ENCODE measurements around the gene ENOX2. TPM values are rescaled to one million over a fixed set of nuclear protein-coding genes. Genes with fewer than 3 reads are reported as not detected.
"Not testable (repeated sequence)": the region's sequence is repeated elsewhere in the genome, so short reads cannot be mapped to it uniquely, and the experiment has no call there.

ENOX2 gene
- polyA plus RNA-seq, 4 donors, result 3.2 to 14.5 (median 4.8) TPM

DNA sequence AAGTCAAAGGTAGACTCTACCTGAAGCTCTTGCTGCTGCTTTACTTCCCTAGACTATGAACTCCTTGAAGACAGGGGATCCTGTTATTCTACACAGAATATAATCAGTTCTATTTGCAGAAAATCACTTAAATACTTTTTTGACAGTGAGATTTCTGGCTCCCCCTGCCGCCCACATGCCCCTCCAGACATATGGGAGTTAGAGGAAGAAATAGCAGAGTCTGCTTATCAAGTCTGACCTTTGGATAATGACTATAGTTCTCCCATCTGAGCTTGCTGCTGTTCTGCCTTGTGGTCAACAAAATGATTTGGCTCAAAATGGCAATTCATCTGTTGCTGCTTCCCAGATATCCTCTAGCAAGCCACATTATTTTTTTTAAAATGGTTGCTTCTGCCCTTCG is 101.1 kb downstream of the ENOX2 start:
- Histone ChIP-seq H3K27me3 (ENCODE audit: control insufficient read depth in 3 of 3, insufficient read depth in 3 of 3, low read length in 3 of 3) (no peaks in the 10 kb centered on the region), H3K27ac (ENCODE audit: low read depth in 1 of 3, low read length in 2 of 3) (no peak overlapping the region), H3K4me1 (ENCODE audit: control insufficient read depth in 3 of 3, insufficient read depth in 2 of 3, low read depth in 1 of 3, low read length in 2 of 3) (no peaks in the 10 kb centered on the region), H3K36me3 (ENCODE audit: control insufficient read depth in 3 of 3, insufficient read depth in 2 of 3, low read depth in 1 of 3, low read length in 3 of 3) (no peaks in the 10 kb centered on the region), H3K4me3 (ENCODE audit: low read depth in 1 of 3, low read length in 3 of 3) (no peak overlapping the region), H3K9me3 (ENCODE audit: control insufficient read depth in 2 of 2, insufficient read depth in 1 of 2, low read depth in 1 of 2, low read length in 1 of 2) (no peaks in the 10 kb centered on the region)
- FAIRE-seq (no peak), DNase-seq (peak; percentile 9 to 11)
- WGBS, 3 donors, result 61 to 84% (median 74%) methylated on average over 2 of the region's 2 CpGs

DNA sequence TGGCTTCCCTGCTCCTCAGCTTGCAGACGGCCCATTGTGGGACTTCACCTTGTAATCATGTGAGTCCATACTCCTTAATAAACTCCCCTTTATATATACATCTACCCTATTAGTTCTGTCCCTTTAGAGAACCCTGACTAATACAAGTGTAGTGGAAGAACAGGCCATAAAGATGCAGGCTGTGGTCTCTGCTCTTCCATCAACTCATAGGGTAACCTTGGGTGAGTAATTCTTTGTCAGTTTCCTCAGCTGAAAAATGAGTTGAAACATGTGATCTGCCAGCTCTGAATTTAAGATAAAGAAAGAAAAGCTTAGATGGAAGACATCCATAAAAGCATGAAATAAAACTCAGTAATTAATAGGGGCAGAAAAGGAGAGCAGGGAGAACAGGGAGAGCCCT is 103.6 kb downstream of the ENOX2 start:
- no peak for FAIRE-seq
- WGBS, 3 donors, result 68 to 100% (median 98%) methylated on average over 1 of the region's 1 CpG
- no peaks in the 10 kb centered on the region for H3K36me3 ChIP-seq (ENCODE audit: control insufficient read depth in 3 of 3, insufficient read depth in 2 of 3, low read depth in 1 of 3, low read length in 3 of 3)

GRCh38 chrX:130793975-130794374 is 109.0 kb downstream of the ENOX2 start:
- no peak for DNase-seq
- no peak overlapping the region for H3K27ac ChIP-seq (ENCODE audit: low read depth in 1 of 3, low read length in 2 of 3)
- H3K36me3 ChIP-seq (ENCODE audit: control insufficient read depth in 3 of 3, insufficient read depth in 2 of 3, low read depth in 1 of 3, low read length in 3 of 3), result no peaks in the 10 kb centered on the region
- no peak overlapping the region for H3K4me3 ChIP-seq (ENCODE audit: low read depth in 1 of 3, low read length in 3 of 3)
- H3K9me3 ChIP-seq (ENCODE audit: control insufficient read depth in 2 of 2, insufficient read depth in 1 of 2, low read depth in 1 of 2, low read length in 1 of 2), result no peaks in the 10 kb centered on the region
- no peaks in the 10 kb centered on the region for H3K4me1 ChIP-seq (ENCODE audit: control insufficient read depth in 3 of 3, insufficient read depth in 2 of 3, low read depth in 1 of 3, low read length in 2 of 3)
- H3K27me3 ChIP-seq (ENCODE audit: control insufficient read depth in 3 of 3, insufficient read depth in 3 of 3, low read length in 3 of 3), result no peaks in the 10 kb centered on the region
- FAIRE-seq, result no peak

More for the DNA sequence above, 103.6 kb downstream of the ENOX2 start:
- no peaks in the 10 kb centered on the region for H3K9me3 ChIP-seq (ENCODE audit: control insufficient read depth in 2 of 2, insufficient read depth in 1 of 2, low read depth in 1 of 2, low read length in 1 of 2)
- no peaks in the 10 kb centered on the region for H3K4me1 ChIP-seq (ENCODE audit: control insufficient read depth in 3 of 3, insufficient read depth in 2 of 3, low read depth in 1 of 3, low read length in 2 of 3)
- no peak overlapping the region for H3K27ac ChIP-seq (ENCODE audit: low read depth in 1 of 3, low read length in 2 of 3)
- no peaks in the 10 kb centered on the region for H3K27me3 ChIP-seq (ENCODE audit: control insufficient read depth in 3 of 3, insufficient read depth in 3 of 3, low read length in 3 of 3)
- no peak for DNase-seq
- H3K4me3 ChIP-seq (ENCODE audit: low read depth in 1 of 3, low read length in 3 of 3), result no peak overlapping the region

DNA sequence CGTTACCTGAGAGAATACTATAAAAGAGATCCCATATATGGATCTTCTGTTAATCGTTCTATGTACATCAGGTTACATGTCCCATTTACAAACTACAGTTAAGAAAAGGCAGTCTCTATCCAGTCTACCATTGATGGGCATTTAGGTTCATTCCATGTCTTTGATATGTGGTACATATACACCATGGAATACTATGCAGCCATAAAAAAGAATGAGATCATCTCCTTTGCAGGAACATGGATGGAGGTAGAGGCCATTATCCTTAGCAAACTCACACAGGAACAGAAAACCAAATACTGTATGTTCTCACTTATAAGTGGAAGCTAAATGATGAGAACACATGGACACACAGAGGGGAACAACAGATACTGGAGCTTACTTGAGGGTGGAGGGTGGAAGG is 111.1 kb downstream of the ENOX2 start:
- H3K4me3 ChIP-seq (ENCODE audit: low read depth in 1 of 3, low read length in 3 of 3); H3K27me3 ChIP-seq (ENCODE audit: control insufficient read depth in 3 of 3, insufficient read depth in 3 of 3, low read length in 3 of 3); FAIRE-seq; H3K27ac ChIP-seq (ENCODE audit: low read depth in 1 of 3, low read length in 2 of 3); H3K4me1 ChIP-seq (ENCODE audit: control insufficient read depth in 3 of 3, insufficient read depth in 2 of 3, low read depth in 1 of 3, low read length in 2 of 3); H3K36me3 ChIP-seq (ENCODE audit: control insufficient read depth in 3 of 3, insufficient read depth in 2 of 3, low read depth in 1 of 3, low read length in 3 of 3); H3K9me3 ChIP-seq (ENCODE audit: control insufficient read depth in 2 of 2, insufficient read depth in 1 of 2, low read depth in 1 of 2, low read length in 1 of 2); DNase-seq: not testable (repeated sequence)
- WGBS, 3 donors, result 90 to 100% (median 97%) methylated on average over 2 of the region's 2 CpGs

GRCh38 chrX:130789793-130790192 is 113.2 kb downstream of the ENOX2 start:
- H3K4me1 ChIP-seq (ENCODE audit: control insufficient read depth in 3 of 3, insufficient read depth in 2 of 3, low read depth in 1 of 3, low read length in 2 of 3), result no peaks in the 10 kb centered on the region
- H3K9me3 ChIP-seq (ENCODE audit: control insufficient read depth in 2 of 2, insufficient read depth in 1 of 2, low read depth in 1 of 2, low read length in 1 of 2), result no peaks in the 10 kb centered on the region
- FAIRE-seq (no peak), DNase-seq (no peak)
- no peak overlapping the region for H3K4me3 ChIP-seq (ENCODE audit: low read depth in 1 of 3, low read length in 3 of 3)
- H3K36me3 ChIP-seq (ENCODE audit: control insufficient read depth in 3 of 3, insufficient read depth in 2 of 3, low read depth in 1 of 3, low read length in 3 of 3), result no peaks in the 10 kb centered on the region
- H3K27ac ChIP-seq (ENCODE audit: low read depth in 1 of 3, low read length in 2 of 3), result no peak overlapping the region
- 87 to 94% (median 93%) methylated on average over 2 of the region's 2 CpGs for WGBS, 3 donors
- H3K27me3 ChIP-seq (ENCODE audit: control insufficient read depth in 3 of 3, insufficient read depth in 3 of 3, low read length in 3 of 3), result no peaks in the 10 kb centered on the region

DNA sequence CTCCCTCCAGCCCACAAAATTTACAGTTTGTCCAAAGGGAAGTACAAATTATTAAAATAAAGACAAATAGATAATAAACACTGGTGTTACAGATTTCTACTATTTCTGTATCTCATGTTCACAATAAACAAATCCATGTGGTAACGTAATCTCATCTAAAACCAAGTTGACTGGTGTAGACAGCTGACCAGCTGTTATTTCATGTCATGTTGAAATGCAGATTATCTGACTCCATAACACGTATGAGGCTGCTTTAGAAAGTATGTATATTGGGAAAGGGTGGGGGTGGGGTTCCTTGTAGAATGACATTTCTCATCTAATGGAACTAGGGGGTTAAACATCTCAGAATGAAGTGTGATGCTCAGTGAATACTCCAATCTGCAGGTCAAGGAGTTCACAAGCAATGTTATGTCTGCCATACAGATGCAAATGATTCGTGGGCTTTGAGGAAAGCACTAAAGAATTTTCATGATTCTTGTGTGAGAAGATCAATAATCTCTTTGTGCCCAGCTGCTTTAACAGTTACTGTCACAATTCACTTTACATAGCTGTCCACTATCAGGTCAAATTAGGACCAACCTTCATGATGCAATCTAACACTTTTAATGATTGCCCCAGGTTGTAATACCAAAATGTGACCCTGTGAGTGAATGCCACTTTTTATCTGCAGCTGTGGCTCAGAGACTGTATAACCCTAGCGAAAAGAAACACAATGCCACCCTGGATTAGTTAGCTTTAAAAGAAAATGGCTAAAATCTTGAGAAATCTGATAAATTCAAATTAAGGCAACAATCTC is 114.0 kb downstream of the ENOX2 start:
- no peak for FAIRE-seq
- Histone ChIP-seq H3K9me3 (ENCODE audit: control insufficient read depth in 2 of 2, insufficient read depth in 1 of 2, low read depth in 1 of 2, low read length in 1 of 2) (no peaks in the 10 kb centered on the region), H3K4me3 (ENCODE audit: low read depth in 1 of 3, low read length in 3 of 3) (no peak overlapping the region), H3K36me3 (ENCODE audit: control insufficient read depth in 3 of 3, insufficient read depth in 2 of 3, low read depth in 1 of 3, low read length in 3 of 3) (no peaks in the 10 kb centered on the region), H3K27ac (ENCODE audit: low read depth in 1 of 3, low read length in 2 of 3) (no peak overlapping the region), H3K27me3 (ENCODE audit: control insufficient read depth in 3 of 3, insufficient read depth in 3 of 3, low read length in 3 of 3) (no peaks in the 10 kb centered on the region), H3K4me1 (ENCODE audit: control insufficient read depth in 3 of 3, insufficient read depth in 2 of 3, low read depth in 1 of 3, low read length in 2 of 3) (no peaks in the 10 kb centered on the region)
- WGBS, 3 donors, result 67 to 82% (median 79%) methylated on average over 4 of the region's 4 CpGs
- DNase-seq, result no peak

DNA sequence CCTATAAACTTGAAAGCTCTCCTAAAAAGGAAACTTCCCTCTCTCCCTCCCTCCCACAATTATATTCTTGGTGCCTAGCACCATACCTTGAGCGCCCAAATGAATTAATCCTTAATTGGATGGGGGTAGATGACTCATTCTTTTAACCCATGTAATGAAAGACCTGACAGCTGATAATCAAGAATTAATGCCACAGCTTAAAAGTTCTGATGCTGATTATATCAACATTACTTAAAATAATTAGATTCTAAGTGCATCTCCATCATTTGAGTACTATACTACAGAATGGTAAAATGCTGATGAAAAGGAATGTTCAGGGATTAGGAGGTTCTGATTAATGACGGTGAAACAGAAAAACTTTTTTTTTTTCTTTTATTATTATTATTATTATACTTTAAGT is 117.0 kb downstream of the ENOX2 start:
- FAIRE-seq (no peak), DNase-seq (no peak)
- Histone ChIP-seq H3K27me3 (ENCODE audit: control insufficient read depth in 3 of 3, insufficient read depth in 3 of 3, low read length in 3 of 3) (no peaks in the 10 kb centered on the region), H3K36me3 (ENCODE audit: control insufficient read depth in 3 of 3, insufficient read depth in 2 of 3, low read depth in 1 of 3, low read length in 3 of 3) (no peaks in the 10 kb centered on the region), H3K27ac (ENCODE audit: low read depth in 1 of 3, low read length in 2 of 3) (no peak overlapping the region), H3K9me3 (ENCODE audit: control insufficient read depth in 2 of 2, insufficient read depth in 1 of 2, low read depth in 1 of 2, low read length in 1 of 2) (no peaks in the 10 kb centered on the region), H3K4me3 (ENCODE audit: low read depth in 1 of 3, low read length in 3 of 3) (no peak overlapping the region), H3K4me1 (ENCODE audit: control insufficient read depth in 3 of 3, insufficient read depth in 2 of 3, low read depth in 1 of 3, low read length in 2 of 3) (no peaks in the 10 kb centered on the region)
- WGBS, 3 donors, result 87 to 100% (median 91%) methylated on average over 2 of the region's 2 CpGs

DNA sequence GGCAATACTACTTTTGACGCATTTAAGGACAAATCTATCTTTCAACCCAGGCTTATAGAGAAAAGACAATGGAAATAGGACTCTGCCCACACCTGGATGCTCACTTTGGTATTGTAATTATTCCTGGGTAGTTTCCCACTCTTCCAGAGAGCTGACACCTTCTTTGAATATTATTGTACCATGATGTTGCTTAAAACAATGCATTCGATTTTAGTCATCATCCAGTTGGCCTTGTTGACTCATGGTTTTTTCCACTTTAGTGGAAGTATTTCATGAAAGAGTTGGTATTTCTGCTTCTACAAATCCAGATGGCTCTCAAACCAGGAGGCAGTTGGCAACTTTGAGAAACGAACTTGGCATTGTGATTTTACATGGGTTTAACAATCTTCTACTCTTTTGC is 124.2 kb downstream of the ENOX2 start:
- Histone ChIP-seq H3K27ac (ENCODE audit: low read depth in 1 of 3, low read length in 2 of 3) (no peak overlapping the region), H3K27me3 (ENCODE audit: control insufficient read depth in 3 of 3, insufficient read depth in 3 of 3, low read length in 3 of 3) (no peaks in the 10 kb centered on the region), H3K4me1 (ENCODE audit: control insufficient read depth in 3 of 3, insufficient read depth in 2 of 3, low read depth in 1 of 3, low read length in 2 of 3) (no peaks in the 10 kb centered on the region), H3K36me3 (ENCODE audit: control insufficient read depth in 3 of 3, insufficient read depth in 2 of 3, low read depth in 1 of 3, low read length in 3 of 3) (no peaks in the 10 kb centered on the region), H3K4me3 (ENCODE audit: low read depth in 1 of 3, low read length in 3 of 3) (no peak overlapping the region), H3K9me3 (ENCODE audit: control insufficient read depth in 2 of 2, insufficient read depth in 1 of 2, low read depth in 1 of 2, low read length in 1 of 2) (no peaks in the 10 kb centered on the region)
- no peak for DNase-seq
- WGBS, 3 donors, result 73 to 94% (median 81%) methylated on average over 3 of the region's 3 CpGs
- no peak for FAIRE-seq

DNA sequence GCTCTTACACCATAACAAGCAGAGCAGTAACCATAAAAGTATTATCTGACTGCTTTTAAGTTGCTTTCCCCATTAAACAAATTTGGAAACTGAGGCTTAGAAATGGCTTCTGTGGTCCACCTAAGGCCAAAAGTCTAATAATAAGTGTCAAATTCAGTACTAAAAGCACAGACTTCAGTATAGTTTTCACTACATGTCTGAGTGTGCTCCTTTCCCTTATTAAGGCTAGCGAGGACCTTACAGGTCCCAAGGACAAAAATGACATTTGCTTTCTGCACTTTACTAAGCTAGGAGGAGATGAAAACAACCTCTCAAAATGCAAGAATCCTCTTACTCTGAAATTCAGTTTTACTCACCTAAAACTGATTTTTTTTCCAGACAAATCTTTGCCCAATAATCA is 127.2 kb downstream of the ENOX2 start:
- no peak overlapping the region for H3K4me3 ChIP-seq (ENCODE audit: low read depth in 1 of 3, low read length in 3 of 3)
- no peaks in the 10 kb centered on the region for H3K4me1 ChIP-seq (ENCODE audit: control insufficient read depth in 3 of 3, insufficient read depth in 2 of 3, low read depth in 1 of 3, low read length in 2 of 3)
- DNase-seq (no peak), FAIRE-seq (no peak)
- H3K27me3 ChIP-seq (ENCODE audit: control insufficient read depth in 3 of 3, insufficient read depth in 3 of 3, low read length in 3 of 3), result no peaks in the 10 kb centered on the region
- no peak overlapping the region for H3K27ac ChIP-seq (ENCODE audit: low read depth in 1 of 3, low read length in 2 of 3)
- H3K9me3 ChIP-seq (ENCODE audit: control insufficient read depth in 2 of 2, insufficient read depth in 1 of 2, low read depth in 1 of 2, low read length in 1 of 2), result no peaks in the 10 kb centered on the region
- WGBS, 3 donors, result 77 to 97% (median 94%) methylated on average over 1 of the region's 1 CpG
- H3K36me3 ChIP-seq (ENCODE audit: control insufficient read depth in 3 of 3, insufficient read depth in 2 of 3, low read depth in 1 of 3, low read length in 3 of 3), result no peaks in the 10 kb centered on the region

Measured in small intestine (tissue), 7 donors.